Measurements from ENCODE around the gene SRP68. TPM values are rescaled to one million over a fixed set of nuclear protein-coding genes. Genes with fewer than 3 reads are reported as not detected.

Gene SRP68
- polyA plus RNA-seq, 2 of the 4 experiments (the other 2 are of a cell fraction) = 121 to 139 TPM

DNA sequence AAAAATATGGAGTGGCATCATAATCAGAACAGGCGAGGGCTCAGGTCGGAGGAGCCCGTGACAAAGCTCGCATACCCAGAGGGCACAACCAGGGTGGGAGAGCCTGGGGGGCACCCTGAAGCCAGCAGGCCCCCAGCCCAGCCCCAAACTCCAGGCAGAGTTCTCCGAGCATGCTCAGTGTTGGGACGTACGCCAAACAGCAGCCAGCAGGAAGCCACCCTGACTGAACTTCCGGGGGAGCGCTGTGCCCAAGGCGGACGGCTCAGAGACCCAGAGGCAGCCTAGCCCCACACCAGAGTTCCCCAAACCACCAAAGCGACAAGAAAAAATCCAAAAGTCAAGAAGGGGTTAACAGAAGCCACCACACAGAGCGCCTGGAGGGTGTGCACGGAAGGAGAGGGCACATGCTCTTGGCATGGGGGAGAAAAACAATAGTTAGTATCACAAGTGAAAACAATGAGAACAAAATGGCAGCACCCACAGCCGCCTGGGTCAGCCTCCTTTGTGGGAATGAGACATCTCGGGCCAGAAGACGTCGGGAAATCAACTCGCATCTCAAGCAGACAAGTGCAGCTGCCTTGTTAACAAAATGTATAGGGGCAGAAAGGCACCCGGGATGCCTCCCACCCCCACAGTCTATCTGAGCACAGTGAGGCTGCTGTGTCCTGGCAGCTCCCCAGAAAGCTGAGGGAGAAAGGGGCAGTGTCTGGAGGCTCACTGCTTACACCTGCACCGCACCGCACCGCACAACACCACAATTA, 19.4 kb upstream of the SRP68 start:
- ChIA-PET CTCF (interaction anchor here (0.5 to 3.4 kb wide), 7 partner anchors 12 to 188 kb away, joined by 3 to 12 read pairs (median 4); partner anchors contain the start of gene EXOC7), POLR2A (interaction anchor here (0.6 kb wide), 1 partner anchor 306 kb away, joined by 3 read pairs; no protein-coding TSS in a partner anchor)
- no peaks in the 10 kb centered on the region for H3K4me1 ChIP-seq
- H3K27ac ChIP-seq = no peak overlapping the region
- TF ChIP-seq JUNB (IDR thresholded peaks at IDR 0.05) = no peak
- no peak for TF ChIP-seq SREBF2 (IDR thresholded peaks at IDR 0.05)
- TF ChIP-seq MAFK (IDR thresholded peaks at IDR 0.05; ENCODE audit: partially characterized antibody) = no peak
- no peak for TF ChIP-seq CHD4 (IDR thresholded peaks at IDR 0.05; ENCODE audit: borderline replicate concordance)
- TF ChIP-seq ESRRA (IDR thresholded peaks at IDR 0.05; ENCODE audit: borderline replicate concordance, low read length) = no peak
- no peak for TF ChIP-seq FOSB (CRISPR knock-in tag; IDR thresholded peaks at IDR 0.05)
- TF ChIP-seq POLR2A (IDR thresholded peaks at IDR 0.05; ENCODE audit: low read length) = no peak
- no peak for TF ChIP-seq RNF2 (IDR thresholded peaks at IDR 0.05; ENCODE audit: borderline replicate concordance, low read depth)
- no peak for TF ChIP-seq EHF (CRISPR knock-in tag; IDR thresholded peaks at IDR 0.05)
- TF ChIP-seq RARB (CRISPR knock-in tag; IDR thresholded peaks at IDR 0.05) = no peak
- TF ChIP-seq CHD2 (IDR thresholded peaks at IDR 0.05; ENCODE audit: low read length, partially characterized antibody) = no peak
- no peak for TF ChIP-seq MAZ (IDR thresholded peaks at IDR 0.05; ENCODE audit: borderline replicate concordance, low read depth, low read length)
- TF ChIP-seq TFCP2L1 (CRISPR knock-in tag; IDR thresholded peaks at IDR 0.05) = no peak
- no peak for TF ChIP-seq ZNF302 (CRISPR knock-in tag; IDR thresholded peaks at IDR 0.05)
- TF ChIP-seq RAD21 (conservative IDR thresholded peaks at IDR 0.05 in 1 of 2, IDR thresholded peaks at IDR 0.05 in 1 of 2) = no peak
- ATAC-seq = no peak
- WGBS (ENCODE audit: missing lambda C conversion rate) = 87% methylated on average over 23 of the region's 23 CpGs
- no peak for FAIRE-seq
- no peak overlapping the region for H3K4me2 ChIP-seq
- H3K9me3 ChIP-seq = no peaks in the 10 kb centered on the region
- no peak for DNase-seq (ENCODE audit: low read depth in 1 of 2, low spot score in 1 of 2)
- H3K4me3 ChIP-seq = no peak overlapping the region

DNA sequence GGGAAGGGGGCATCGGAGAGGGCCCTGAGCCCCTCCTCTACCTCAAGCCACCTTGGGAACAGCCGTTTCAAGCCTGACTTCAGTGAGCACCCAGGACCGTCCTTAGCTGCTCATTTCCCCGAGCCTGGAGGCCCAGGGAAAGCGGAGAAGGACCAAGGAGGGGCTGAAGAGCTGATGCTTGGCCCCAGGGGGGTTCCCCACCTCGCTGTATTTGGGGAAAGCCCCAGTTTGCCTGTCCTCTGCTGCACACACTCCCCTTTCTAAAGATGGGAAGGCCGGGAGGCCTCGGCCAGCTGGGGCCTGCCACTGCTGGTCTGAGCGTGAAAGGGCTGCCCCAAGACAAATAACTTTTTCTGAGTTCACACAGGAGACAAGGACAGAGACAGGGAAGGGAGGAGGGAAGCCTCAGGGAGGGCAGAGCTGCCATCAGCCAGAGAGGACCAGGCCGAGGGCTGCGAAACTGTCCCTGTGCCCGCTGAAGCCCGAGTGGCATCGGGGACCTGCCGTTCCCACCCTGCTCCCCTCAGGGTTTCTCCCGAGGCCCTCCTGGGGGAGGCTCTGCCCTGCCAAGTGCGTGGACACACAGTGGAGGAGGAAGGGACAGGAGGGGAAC, 18.3 kb upstream of the SRP68 start:
- ATAC-seq (no peak), DNase-seq (ENCODE audit: low read depth in 1 of 2, low spot score in 1 of 2) (no peak), FAIRE-seq (no peak)
- H3K4me2 ChIP-seq = no peak overlapping the region
- H3K4me3 ChIP-seq = no peak overlapping the region
- 91% methylated on average over 16 of the region's 17 CpGs for whole genome bisulfite sequencing (ENCODE audit: missing lambda C conversion rate)
- H3K27ac ChIP-seq = no peak overlapping the region
- ChIA-PET CTCF (interaction anchor here (1.5 kb wide), 1 partner anchor 189 kb away, joined by 4 read pairs; no protein-coding TSS in a partner anchor), POLR2A (no interaction called here)
- no peaks in the 10 kb centered on the region for H3K9me3 ChIP-seq
- TF ChIP-seq, protein P1, sequence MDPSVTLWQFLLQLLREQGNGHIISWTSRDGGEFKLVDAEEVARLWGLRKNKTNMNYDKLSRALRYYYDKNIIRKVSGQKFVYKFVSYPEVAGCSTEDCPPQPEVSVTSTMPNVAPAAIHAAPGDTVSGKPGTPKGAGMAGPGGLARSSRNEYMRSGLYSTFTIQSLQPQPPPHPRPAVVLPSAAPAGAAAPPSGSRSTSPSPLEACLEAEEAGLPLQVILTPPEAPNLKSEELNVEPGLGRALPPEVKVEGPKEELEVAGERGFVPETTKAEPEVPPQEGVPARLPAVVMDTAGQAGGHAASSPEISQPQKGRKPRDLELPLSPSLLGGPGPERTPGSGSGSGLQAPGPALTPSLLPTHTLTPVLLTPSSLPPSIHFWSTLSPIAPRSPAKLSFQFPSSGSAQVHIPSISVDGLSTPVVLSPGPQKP (IDR thresholded peaks at IDR 0.05; ENCODE audit: low read depth, low read length) = no peak
- TF ChIP-seq JUN (IDR thresholded peaks at IDR 0.05) = no peak
- H3K4me1 ChIP-seq = no peaks in the 10 kb centered on the region

DNA sequence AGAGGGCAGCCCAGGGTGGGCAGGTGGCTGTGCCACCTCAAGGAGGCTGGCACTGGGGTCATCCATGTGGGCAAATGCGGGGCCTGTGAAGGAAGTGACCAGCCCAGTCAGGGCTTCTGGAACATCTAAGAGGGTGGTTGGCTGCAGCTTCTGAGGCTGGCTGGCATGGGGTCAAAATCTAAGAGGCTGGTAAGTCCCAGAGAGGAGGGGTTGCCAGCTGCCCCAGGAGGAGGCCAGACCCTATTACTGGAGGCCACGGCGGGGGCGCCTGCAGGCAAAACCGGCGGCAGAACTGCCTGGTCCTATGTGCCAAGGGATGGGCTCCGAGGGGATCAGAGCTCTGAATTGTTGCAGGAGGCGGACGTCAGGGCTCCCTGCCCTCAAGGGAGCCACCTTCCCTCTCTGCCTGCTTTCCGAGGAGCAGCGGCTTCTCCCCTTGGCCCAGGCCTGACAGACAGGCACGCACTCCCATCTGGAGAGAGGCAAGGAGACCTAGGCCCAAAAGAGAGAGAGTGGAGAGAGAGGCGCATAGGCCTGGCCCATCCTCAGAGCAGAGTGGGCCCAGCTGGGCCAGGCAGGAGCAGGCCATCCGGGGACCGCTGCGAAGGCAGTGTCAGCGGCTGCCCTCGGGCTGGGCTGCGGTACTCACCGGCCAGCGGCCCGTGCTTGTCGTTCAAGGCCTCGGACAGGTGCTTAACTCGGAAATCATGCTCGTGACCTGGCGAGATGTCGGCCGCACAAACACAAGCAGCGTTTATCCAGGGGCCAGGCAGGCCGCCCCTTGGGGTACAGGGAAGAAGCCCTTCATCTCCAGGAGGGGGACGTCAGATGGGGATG, 17.6 kb upstream of the SRP68 start:
- Histone ChIP-seq H3K4me1 (no peaks in the 10 kb centered on the region), H3K4me2 (no peak overlapping the region), H3K9me3 (no peaks in the 10 kb centered on the region), H3K4me3 (no peak overlapping the region), H3K27ac (no peak overlapping the region)
- FAIRE-seq = no peak
- no peak for DNase-seq (ENCODE audit: low read depth in 1 of 2, low spot score in 1 of 2)
- no peak for ATAC-seq
- WGBS (ENCODE audit: missing lambda C conversion rate) = 93% methylated on average over 28 of the region's 32 CpGs
- ChIA-PET POLR2A (no interaction called here), CTCF (interaction anchor here (0.7 to 1.5 kb wide), 6 partner anchors 13 to 200 kb away, joined by 3 to 5 read pairs (median 4); partner anchors contain the start of gene EXOC7)
- TF ChIP-seq RCOR1 (IDR thresholded peaks at IDR 0.05; ENCODE audit: low read depth, low read length) (no peak), FOSL2 (IDR thresholded peaks at IDR 0.05) (no peak), FOSL2 (CRISPR knock-in tag; IDR thresholded peaks at IDR 0.05) (no peak), MAZ (IDR thresholded peaks at IDR 0.05; ENCODE audit: borderline replicate concordance, low read depth, low read length) (no peak), JUNB (IDR thresholded peaks at IDR 0.05) (no peak), GATA3 (IDR thresholded peaks at IDR 0.05; ENCODE audit: borderline replicate concordance) (no peak), NPAS2 (CRISPR knock-in tag; IDR thresholded peaks at IDR 0.05; ENCODE audit: borderline replicate concordance) (no peak), RNF2 (IDR thresholded peaks at IDR 0.05; ENCODE audit: borderline replicate concordance, low read depth) (no peak), ZNF302 (CRISPR knock-in tag; IDR thresholded peaks at IDR 0.05) (no peak), EP300 (IDR thresholded peaks at IDR 0.05) (no peak)
- TF ChIP-seq, protein P2, sequence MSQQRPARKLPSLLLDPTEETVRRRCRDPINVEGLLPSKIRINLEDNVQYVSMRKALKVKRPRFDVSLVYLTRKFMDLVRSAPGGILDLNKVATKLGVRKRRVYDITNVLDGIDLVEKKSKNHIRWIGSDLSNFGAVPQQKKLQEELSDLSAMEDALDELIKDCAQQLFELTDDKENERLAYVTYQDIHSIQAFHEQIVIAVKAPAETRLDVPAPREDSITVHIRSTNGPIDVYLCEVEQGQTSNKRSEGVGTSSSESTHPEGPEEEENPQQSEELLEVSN (IDR thresholded peaks at IDR 0.05; ENCODE audit: borderline replicate concordance, low read depth) = no peak

All from A549 (cell line).